HG02571 (cell line): ENCODE measurements around the gene CD36.

Experiments used
- ATAC-seq: cut with Tn5 transposase; IDR thresholded peaks from one replicate; pipeline ENCODE4 v1.9.1; 2021; ENCODE audit warnings: mild to moderate bottlenecking, moderate library complexity; ENCODE audit not compliant: unreplicated experiment

CD36 gene

GRCh38 chr7:80637911-80638765, at the start of gene CD36:
Gene CD36, plus strand, starts transcription at chr7:80638642. Its CDS starts 8,099 bp downstream, at chr7:80646741.
- ATAC-seq: no peak

- no peak for ATAC-seq
Measured at GRCh38 chr7:80589631-80590030, 48.8 kb upstream of the CD36 start.

GRCh38 chr7:80591654-80592053, 46.8 kb upstream of the CD36 start:
- ATAC-seq: no peak

GRCh38 chr7:80593869-80594586, 44.4 kb upstream of the CD36 start:
- ATAC-seq: no peak

GRCh38 chr7:80596933-80597517, 41.4 kb upstream of the CD36 start:
- ATAC-seq: no peak

GRCh38 chr7:80597875-80598274, 40.6 kb upstream of the CD36 start:
- ATAC-seq: no peak

- no peak for ATAC-seq
Measured at GRCh38 chr7:80600046-80600445, 38.4 kb upstream of the CD36 start.

GRCh38 chr7:80601999-80602398, 36.4 kb upstream of the CD36 start:
- no peak for ATAC-seq

GRCh38 chr7:80603940-80604339, 34.5 kb upstream of the CD36 start:
- no peak for ATAC-seq

GRCh38 chr7:80604436-80604835, 34.0 kb upstream of the CD36 start:
- ATAC-seq: no peak

GRCh38 chr7:80607136-80607535, 31.3 kb upstream of the CD36 start:
- no peak for ATAC-seq

- no peak for ATAC-seq
Measured at GRCh38 chr7:80608336-80608735, 30.1 kb upstream of the CD36 start.

- no peak for ATAC-seq
Measured at GRCh38 chr7:80609751-80610150, 28.7 kb upstream of the CD36 start.

GRCh38 chr7:80611353-80611752, 27.1 kb upstream of the CD36 start:
- no peak for ATAC-seq

GRCh38 chr7:80611779-80612178, 26.7 kb upstream of the CD36 start:
- no peak for ATAC-seq

GRCh38 chr7:80612880-80613279, 25.6 kb upstream of the CD36 start:
- ATAC-seq: no peak

GRCh38 chr7:80613519-80613918, 24.9 kb upstream of the CD36 start:
- ATAC-seq: no peak

GRCh38 chr7:80614851-80615271, 23.6 kb upstream of the CD36 start:
- ATAC-seq: no peak

GRCh38 chr7:80618096-80618495, 20.3 kb upstream of the CD36 start:
- no peak for ATAC-seq

GRCh38 chr7:80619741-80620140, 18.7 kb upstream of the CD36 start:
- ATAC-seq: no peak

- no peak for ATAC-seq
Measured at GRCh38 chr7:80622541-80622940, 15.9 kb upstream of the CD36 start.
